Stimulated activated naive CD8-positive, alpha-beta T cell treated with anti-CD3 and anti-CD28 coated beads, Interleukin-15, Interleukin-2, amounts not matched to agents 100 U/mL and 50 U/mL, for 24 hours (primary cell): Measurements from ENCODE around the gene FFAR1.

ENCODE experiments used
- ATAC-seq: fragments of 150-1000 bp; cut with Tn5 transposase; one replicate; pipeline ENCODE4 v1.10.0; 2021
- DNase-seq: peaks from one replicate; pipeline ENCODE4 v3.0.0; 2021

Gene FFAR1

GRCh38 chr19:35315883-35316282 is 31.8 kb upstream of the FFAR1 start:
- ATAC-seq (no peak), DNase-seq (no peak)

- DNase-seq: no peak
- no peak for ATAC-seq
Measured at GRCh38 chr19:35316560-35316959, 31.1 kb upstream of the FFAR1 start.

- ATAC-seq (no peak), DNase-seq (no peak)
Measured at GRCh38 chr19:35317464-35318043, 30.1 kb upstream of the FFAR1 start.

GRCh38 chr19:35318679-35319448 is 28.8 kb upstream of the FFAR1 start:
- DNase-seq (peak; percentile 33), ATAC-seq (peak; percentile 61)

- DNase-seq: no peak
- peak; percentile 24 for ATAC-seq
Measured at GRCh38 chr19:35320065-35320713, 27.5 kb upstream of the FFAR1 start.

- DNase-seq: no peak
Measured at GRCh38 chr19:35321291-35321690, 26.4 kb upstream of the FFAR1 start.

GRCh38 chr19:35322014-35322413 is 25.7 kb upstream of the FFAR1 start:
- ATAC-seq: no peak

More at GRCh38 chr19:35321291-35321690, 26.4 kb upstream of the FFAR1 start:
- ATAC-seq: no peak

GRCh38 chr19:35327642-35328041 is 20.1 kb upstream of the FFAR1 start:
- no peak for DNase-seq
- ATAC-seq: no peak

More at GRCh38 chr19:35322014-35322413, 25.7 kb upstream of the FFAR1 start:
- no peak for DNase-seq

GRCh38 chr19:35328851-35329285 is 18.8 kb upstream of the FFAR1 start, which contains the start of gene CD22:
TSS of gene CD22 (plus strand) at chr19:35329187. CDS start at chr19:35332041, 2,854 bp downstream.
- peak; percentile 49 for ATAC-seq
- no peak for DNase-seq

- no peak for ATAC-seq
- DNase-seq: no peak
Measured at GRCh38 chr19:35329323-35329722, 18.4 kb upstream of the FFAR1 start.

GRCh38 chr19:35330475-35330874 is 17.2 kb upstream of the FFAR1 start:
- DNase-seq (no peak), ATAC-seq (peak; percentile 13)

GRCh38 chr19:35331551-35332214 is 16.0 kb upstream of the FFAR1 start:
- no peak for DNase-seq
- ATAC-seq: no peak

GRCh38 chr19:35332817-35333216 is 14.9 kb upstream of the FFAR1 start:
- ATAC-seq: peak; percentile 70
- DNase-seq: peak; percentile 53

GRCh38 chr19:35334144-35334753 is 13.5 kb upstream of the FFAR1 start:
- ATAC-seq (no peak), DNase-seq (no peak)

- DNase-seq: no peak
- ATAC-seq: no peak
Measured at GRCh38 chr19:35336166-35336955, 11.3 kb upstream of the FFAR1 start.

GRCh38 chr19:35337097-35337983 is 10.4 kb upstream of the FFAR1 start:
- ATAC-seq (no peak), DNase-seq (no peak)

GRCh38 chr19:35337984-35338296 is 9.8 kb upstream of the FFAR1 start:
- DNase-seq (no peak), ATAC-seq (no peak)

GRCh38 chr19:35340431-35340830 is 7.3 kb upstream of the FFAR1 start:
- DNase-seq: no peak
- no peak for ATAC-seq

GRCh38 chr19:35341006-35341405 is 6.7 kb upstream of the FFAR1 start:
- DNase-seq (no peak), ATAC-seq (no peak)

GRCh38 chr19:35341565-35342225 is 6.0 kb upstream of the FFAR1 start:
- no peak for ATAC-seq
- DNase-seq: no peak
